GM12878 (cell line): ENCODE measurements around the gene SHROOM4.

Experiments used
- EZH2 ChIP-seq: IDR thresholded peaks from 2 replicates; pipeline ENCODE4 v1.6.1; 2012; ENCODE audit warnings: low read depth, mild to moderate bottlenecking, control low read depth, inconsistent platforms, low read length, borderline replicate concordance; ENCODE audit not compliant: control insufficient read depth
- MAX ChIP-seq: IDR thresholded peaks from 2 replicates; pipeline ENCODE4 v1.6.1; 2012; ENCODE audit warnings: low read depth, low read length, improper control_type of control experiment
- POLR2AphosphoS5 ChIP-seq: IDR thresholded peaks from 2 replicates; pipeline ENCODE4 v1.6.1; 2011; ENCODE audit warnings: mild to moderate bottlenecking, low read length, inconsistent platforms
- RAD21 ChIP-seq: IDR thresholded peaks from 2 replicates; pipeline ENCODE4 v1.6.1; 2011; ENCODE audit warnings: mild to moderate bottlenecking, low read depth, low read length, moderate library complexity; ENCODE audit not compliant: insufficient read depth
- RCOR1 ChIP-seq: conservative IDR thresholded peaks from 2 replicates; pipeline ENCODE4 v1.6.1; 2012; ENCODE audit warnings: low read depth, low read length, improper control_type of control experiment
- TBL1XR1 ChIP-seq: IDR thresholded peaks from 2 replicates; pipeline ENCODE4 v1.6.1; 2012; ENCODE audit warnings: low read depth, low read length, improper control_type of control experiment
- USF2 ChIP-seq: IDR thresholded peaks from 2 replicates; pipeline ENCODE4 v1.6.1; 2011; ENCODE audit warnings: low read depth, low read length, improper control_type of control experiment, borderline replicate concordance
- TF ChIP-seq, protein P1 (sequence below): IDR thresholded peaks from 2 replicates; pipeline ENCODE4 v1.6.1; 2012; ENCODE audit warnings: mild to moderate bottlenecking, low read depth, low read length
- TF ChIP-seq, protein P2 (sequence below), 3 experiments: IDR thresholded peaks in 2 of 3; conservative IDR thresholded peaks in 1 of 3; 2 replicates each; pipeline ENCODE4 v1.5.1; 2011; ENCODE audit warnings: low read depth in 3 of 3, low read length in 3 of 3, mild to moderate bottlenecking in 3 of 3, control low read depth in 2 of 3, moderate library complexity in 2 of 3, inconsistent platforms in 1 of 3, mixed read lengths in 1 of 3; ENCODE audit not compliant: control insufficient read depth in 2 of 3, insufficient read depth in 1 of 3; ENCODE audit errors: extremely low read depth in 1 of 3

DNA sequence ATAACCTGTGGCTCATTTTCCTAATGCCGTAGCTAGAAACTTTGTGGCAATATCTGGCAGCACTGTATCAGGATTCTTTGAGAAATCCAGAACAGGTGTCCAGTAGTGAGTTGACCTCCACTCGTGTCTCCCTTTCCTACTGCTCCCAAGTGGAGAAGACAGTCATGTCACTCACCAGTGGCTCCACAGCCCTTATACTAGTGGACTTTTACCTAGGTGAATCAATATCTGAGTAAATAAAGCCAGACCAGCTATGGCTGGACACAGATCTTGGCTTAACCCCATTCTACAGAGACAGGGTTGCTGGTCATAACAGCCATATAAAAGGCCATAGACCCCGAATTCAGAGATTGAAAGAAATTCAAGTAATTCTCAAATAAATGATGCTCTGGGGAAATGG is 46.5 kb upstream of the SHROOM4 start:
- TF ChIP-seq POLR2AphosphoS5 (no peak), RAD21 (no peak), MAX (no peak), USF2 (no peak), RCOR1 (no peak), EZH2 (no peak), TBL1XR1 (no peak)
- TF ChIP-seq, protein P1, sequence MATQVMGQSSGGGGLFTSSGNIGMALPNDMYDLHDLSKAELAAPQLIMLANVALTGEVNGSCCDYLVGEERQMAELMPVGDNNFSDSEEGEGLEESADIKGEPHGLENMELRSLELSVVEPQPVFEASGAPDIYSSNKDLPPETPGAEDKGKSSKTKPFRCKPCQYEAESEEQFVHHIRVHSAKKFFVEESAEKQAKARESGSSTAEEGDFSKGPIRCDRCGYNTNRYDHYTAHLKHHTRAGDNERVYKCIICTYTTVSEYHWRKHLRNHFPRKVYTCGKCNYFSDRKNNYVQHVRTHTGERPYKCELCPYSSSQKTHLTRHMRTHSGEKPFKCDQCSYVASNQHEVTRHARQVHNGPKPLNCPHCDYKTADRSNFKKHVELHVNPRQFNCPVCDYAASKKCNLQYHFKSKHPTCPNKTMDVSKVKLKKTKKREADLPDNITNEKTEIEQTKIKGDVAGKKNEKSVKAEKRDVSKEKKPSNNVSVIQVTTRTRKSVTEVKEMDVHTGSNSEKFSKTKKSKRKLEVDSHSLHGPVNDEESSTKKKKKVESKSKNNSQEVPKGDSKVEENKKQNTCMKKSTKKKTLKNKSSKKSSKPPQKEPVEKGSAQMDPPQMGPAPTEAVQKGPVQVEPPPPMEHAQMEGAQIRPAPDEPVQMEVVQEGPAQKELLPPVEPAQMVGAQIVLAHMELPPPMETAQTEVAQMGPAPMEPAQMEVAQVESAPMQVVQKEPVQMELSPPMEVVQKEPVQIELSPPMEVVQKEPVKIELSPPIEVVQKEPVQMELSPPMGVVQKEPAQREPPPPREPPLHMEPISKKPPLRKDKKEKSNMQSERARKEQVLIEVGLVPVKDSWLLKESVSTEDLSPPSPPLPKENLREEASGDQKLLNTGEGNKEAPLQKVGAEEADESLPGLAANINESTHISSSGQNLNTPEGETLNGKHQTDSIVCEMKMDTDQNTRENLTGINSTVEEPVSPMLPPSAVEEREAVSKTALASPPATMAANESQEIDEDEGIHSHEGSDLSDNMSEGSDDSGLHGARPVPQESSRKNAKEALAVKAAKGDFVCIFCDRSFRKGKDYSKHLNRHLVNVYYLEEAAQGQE: no peak
- TF ChIP-seq, protein P2, sequence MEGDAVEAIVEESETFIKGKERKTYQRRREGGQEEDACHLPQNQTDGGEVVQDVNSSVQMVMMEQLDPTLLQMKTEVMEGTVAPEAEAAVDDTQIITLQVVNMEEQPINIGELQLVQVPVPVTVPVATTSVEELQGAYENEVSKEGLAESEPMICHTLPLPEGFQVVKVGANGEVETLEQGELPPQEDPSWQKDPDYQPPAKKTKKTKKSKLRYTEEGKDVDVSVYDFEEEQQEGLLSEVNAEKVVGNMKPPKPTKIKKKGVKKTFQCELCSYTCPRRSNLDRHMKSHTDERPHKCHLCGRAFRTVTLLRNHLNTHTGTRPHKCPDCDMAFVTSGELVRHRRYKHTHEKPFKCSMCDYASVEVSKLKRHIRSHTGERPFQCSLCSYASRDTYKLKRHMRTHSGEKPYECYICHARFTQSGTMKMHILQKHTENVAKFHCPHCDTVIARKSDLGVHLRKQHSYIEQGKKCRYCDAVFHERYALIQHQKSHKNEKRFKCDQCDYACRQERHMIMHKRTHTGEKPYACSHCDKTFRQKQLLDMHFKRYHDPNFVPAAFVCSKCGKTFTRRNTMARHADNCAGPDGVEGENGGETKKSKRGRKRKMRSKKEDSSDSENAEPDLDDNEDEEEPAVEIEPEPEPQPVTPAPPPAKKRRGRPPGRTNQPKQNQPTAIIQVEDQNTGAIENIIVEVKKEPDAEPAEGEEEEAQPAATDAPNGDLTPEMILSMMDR (IDR thresholded peaks at IDR 0.05 in 2 of 3, conservative IDR thresholded peaks at IDR 0.05 in 1 of 3; ENCODE audit: control insufficient read depth in 2 of 3, extremely low read depth in 1 of 3, insufficient read depth in 1 of 3, low read depth in 3 of 3, low read length in 3 of 3): no peak
